Measurements from ENCODE around the gene ARHGAP21. TPM values are rescaled to one million over a fixed set of nuclear protein-coding genes. Genes with fewer than 3 reads are reported as not detected.

Gene ARHGAP21
- total RNA-seq, 1 donor from 2014 or later = 100 TPM

- Mint-ChIP-seq H3K27me3 (ENCODE audit: unreplicated experiment) (peaks cover 7% of the 10 kb centered on the region), H3K4me3 (ENCODE audit: unreplicated experiment) (no peak overlapping the region), H3K36me3 (ENCODE audit: low read depth, unreplicated experiment) (peaks cover 10% of the 10 kb centered on the region), H3K9me3 (ENCODE audit: unreplicated experiment) (peaks cover 3% of the 10 kb centered on the region), H3K4me1 (ENCODE audit: unreplicated experiment) (no peaks in the 10 kb centered on the region), H3K27ac (ENCODE audit: unreplicated experiment) (no peak overlapping the region)
- DNase-seq (ENCODE audit: low spot score) = no peak
- TF ChIP-seq, protein P1, sequence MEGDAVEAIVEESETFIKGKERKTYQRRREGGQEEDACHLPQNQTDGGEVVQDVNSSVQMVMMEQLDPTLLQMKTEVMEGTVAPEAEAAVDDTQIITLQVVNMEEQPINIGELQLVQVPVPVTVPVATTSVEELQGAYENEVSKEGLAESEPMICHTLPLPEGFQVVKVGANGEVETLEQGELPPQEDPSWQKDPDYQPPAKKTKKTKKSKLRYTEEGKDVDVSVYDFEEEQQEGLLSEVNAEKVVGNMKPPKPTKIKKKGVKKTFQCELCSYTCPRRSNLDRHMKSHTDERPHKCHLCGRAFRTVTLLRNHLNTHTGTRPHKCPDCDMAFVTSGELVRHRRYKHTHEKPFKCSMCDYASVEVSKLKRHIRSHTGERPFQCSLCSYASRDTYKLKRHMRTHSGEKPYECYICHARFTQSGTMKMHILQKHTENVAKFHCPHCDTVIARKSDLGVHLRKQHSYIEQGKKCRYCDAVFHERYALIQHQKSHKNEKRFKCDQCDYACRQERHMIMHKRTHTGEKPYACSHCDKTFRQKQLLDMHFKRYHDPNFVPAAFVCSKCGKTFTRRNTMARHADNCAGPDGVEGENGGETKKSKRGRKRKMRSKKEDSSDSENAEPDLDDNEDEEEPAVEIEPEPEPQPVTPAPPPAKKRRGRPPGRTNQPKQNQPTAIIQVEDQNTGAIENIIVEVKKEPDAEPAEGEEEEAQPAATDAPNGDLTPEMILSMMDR (IDR thresholded peaks at IDR 0.05; ENCODE audit: unreplicated experiment) = no peak
Observed at GRCh38 chr10:24652381-24652957, 71.2 kb downstream of the ARHGAP21 start.

DNA sequence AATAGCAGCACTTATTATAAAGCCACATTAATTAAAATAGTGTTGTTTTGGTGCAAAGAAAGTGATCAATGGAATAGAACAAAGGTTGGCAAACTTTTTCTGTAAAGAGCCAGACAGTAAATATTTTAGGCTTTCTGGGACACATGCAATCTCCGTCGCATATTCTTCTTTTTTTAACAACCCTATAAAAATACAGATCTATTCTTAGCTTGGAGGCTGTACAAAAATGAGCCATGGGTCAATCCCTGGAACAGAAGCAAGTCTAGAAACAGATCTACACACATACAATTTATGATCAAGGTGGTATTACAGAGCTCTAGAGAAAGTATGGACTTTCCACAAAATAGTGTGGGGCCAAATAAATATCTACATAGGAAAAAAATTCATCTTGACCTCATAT, 71.8 kb downstream of the ARHGAP21 start:
- TF ChIP-seq, protein P1 (IDR thresholded peaks at IDR 0.05; ENCODE audit: unreplicated experiment) = no peak
- H3K27ac Mint-ChIP-seq (ENCODE audit: unreplicated experiment) = no peak overlapping the region

DNA sequence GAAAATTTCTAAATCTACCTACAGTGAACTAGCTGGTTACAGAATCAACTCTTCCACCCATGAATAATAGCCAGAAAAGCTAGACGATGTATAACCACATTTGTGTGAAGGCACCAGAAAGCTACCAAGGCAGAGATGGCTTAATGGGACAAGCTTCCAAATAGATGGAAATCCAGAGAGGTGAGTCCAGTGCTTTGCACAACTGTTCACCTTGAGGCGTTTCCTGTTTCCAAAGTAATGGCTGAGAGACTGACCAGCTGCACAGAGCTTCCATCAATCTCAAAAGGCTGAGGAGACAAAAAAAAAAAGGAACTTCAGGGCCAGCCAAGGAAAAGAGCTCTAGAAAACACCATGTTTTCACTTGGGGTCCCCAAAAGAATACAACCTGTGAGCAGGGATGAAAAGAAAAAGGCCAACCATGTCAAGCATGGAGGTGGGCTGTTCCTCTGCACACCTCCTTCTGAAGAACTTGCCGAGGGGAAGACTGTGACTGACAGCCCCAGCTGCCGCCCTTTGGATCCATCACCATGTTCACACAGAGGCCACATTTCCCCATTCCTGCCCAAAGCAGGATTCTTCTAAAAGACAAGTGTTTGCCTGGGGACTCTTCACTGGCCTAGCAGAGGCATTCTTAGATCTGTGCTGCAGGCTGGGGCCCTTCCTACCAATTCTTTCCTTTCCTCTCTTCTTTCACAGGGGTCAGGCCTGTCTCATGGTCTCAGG, 72.9 kb downstream of the ARHGAP21 start:
- H3K27me3 Mint-ChIP-seq (ENCODE audit: unreplicated experiment) = peaks cover 7% of the 10 kb centered on the region
- peaks cover 3% of the 10 kb centered on the region for H3K9me3 Mint-ChIP-seq (ENCODE audit: unreplicated experiment)
- H3K27ac Mint-ChIP-seq (ENCODE audit: unreplicated experiment) = no peak overlapping the region
- TF ChIP-seq, protein P1 (IDR thresholded peaks at IDR 0.05; ENCODE audit: unreplicated experiment) = no peak
- H3K36me3 Mint-ChIP-seq (ENCODE audit: low read depth, unreplicated experiment) = peaks cover 10% of the 10 kb centered on the region
- no peak overlapping the region for H3K4me3 Mint-ChIP-seq (ENCODE audit: unreplicated experiment)
- DNase-seq (ENCODE audit: low spot score) = no peak
- H3K4me1 Mint-ChIP-seq (ENCODE audit: unreplicated experiment) = no peaks in the 10 kb centered on the region

More for the DNA sequence above, 71.8 kb downstream of the ARHGAP21 start:
- no peaks in the 10 kb centered on the region for H3K4me1 Mint-ChIP-seq (ENCODE audit: unreplicated experiment)
- no peak overlapping the region for H3K4me3 Mint-ChIP-seq (ENCODE audit: unreplicated experiment)
- H3K36me3 Mint-ChIP-seq (ENCODE audit: low read depth, unreplicated experiment) = peaks cover 10% of the 10 kb centered on the region
- no peak for DNase-seq (ENCODE audit: low spot score)
- peaks cover 3% of the 10 kb centered on the region for H3K9me3 Mint-ChIP-seq (ENCODE audit: unreplicated experiment)
- peaks cover 7% of the 10 kb centered on the region for H3K27me3 Mint-ChIP-seq (ENCODE audit: unreplicated experiment)

DNA sequence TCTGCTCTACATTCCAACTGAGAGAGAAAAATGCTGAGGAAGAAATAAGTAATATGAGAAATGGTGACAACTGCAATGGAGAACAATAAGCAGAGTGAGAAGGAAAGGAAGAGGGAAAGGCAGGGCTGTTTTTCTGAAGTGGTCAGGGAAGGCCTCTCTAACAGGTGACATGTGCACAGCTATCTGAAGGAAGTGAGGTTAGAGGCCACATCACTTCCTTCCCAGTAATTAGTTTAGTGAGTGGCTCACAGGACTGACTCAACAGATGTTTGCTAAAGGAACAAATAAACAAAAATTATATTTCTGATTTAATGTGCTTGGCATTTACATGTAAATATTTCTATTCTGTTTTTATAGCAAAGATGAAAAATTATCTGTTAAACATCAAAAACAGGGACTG, 77.9 kb downstream of the ARHGAP21 start:
- H3K4me3 Mint-ChIP-seq (ENCODE audit: unreplicated experiment) = no peak overlapping the region
- no peak for DNase-seq (ENCODE audit: low spot score)
- TF ChIP-seq, protein P1 (IDR thresholded peaks at IDR 0.05; ENCODE audit: unreplicated experiment) = no peak

GRCh38 chr10:24645022-24645421, 78.7 kb downstream of the ARHGAP21 start:
- H3K4me1 Mint-ChIP-seq (ENCODE audit: unreplicated experiment) = no peaks in the 10 kb centered on the region
- H3K36me3 Mint-ChIP-seq (ENCODE audit: low read depth, unreplicated experiment) = no peaks in the 10 kb centered on the region
- no peaks in the 10 kb centered on the region for H3K9me3 Mint-ChIP-seq (ENCODE audit: unreplicated experiment)
- TF ChIP-seq, protein P1 (IDR thresholded peaks at IDR 0.05; ENCODE audit: unreplicated experiment) = no peak
- no peak overlapping the region for H3K4me3 Mint-ChIP-seq (ENCODE audit: unreplicated experiment)
- H3K27me3 Mint-ChIP-seq (ENCODE audit: unreplicated experiment) = no peaks in the 10 kb centered on the region
- no peak overlapping the region for H3K27ac Mint-ChIP-seq (ENCODE audit: unreplicated experiment)
- DNase-seq (ENCODE audit: low spot score) = no peak

More for the DNA sequence above, 77.9 kb downstream of the ARHGAP21 start:
- no peaks in the 10 kb centered on the region for H3K4me1 Mint-ChIP-seq (ENCODE audit: unreplicated experiment)
- no peaks in the 10 kb centered on the region for H3K27me3 Mint-ChIP-seq (ENCODE audit: unreplicated experiment)
- H3K27ac Mint-ChIP-seq (ENCODE audit: unreplicated experiment) = no peak overlapping the region
- no peaks in the 10 kb centered on the region for H3K9me3 Mint-ChIP-seq (ENCODE audit: unreplicated experiment)
- H3K36me3 Mint-ChIP-seq (ENCODE audit: low read depth, unreplicated experiment) = no peaks in the 10 kb centered on the region

Measured in endothelial cell (in vitro differentiated cells).